HL-60 (cell line): ENCODE results near the gene RFC2.
A peak's percentile ranks its signal among the peaks of the same experiment; 100 is the strongest.

Source experiments
- DNase-seq, 2 experiments: peaks; one replicate each; pipeline ENCODE4 v3.0.0-alpha.2; 2010 to 2020; ENCODE audit warnings: low read depth in 1 of 2, low spot score in 1 of 2
- H3K27ac ChIP-seq: fragments of 250-450 bp; sonication (Bioruptor Pico); replicated peaks from 2 replicates; pipeline ENCODE4 v1.5.1; 2020; ENCODE audit warnings: mild to moderate bottlenecking, moderate library complexity
- H3K27me3 ChIP-seq: fragments of 250-450 bp; sonication (Bioruptor Pico); 2 replicates; pipeline ENCODE4 v1.5.1; 2021; ENCODE audit warnings: mild to moderate bottlenecking, moderate library complexity; ENCODE audit not compliant: insufficient read depth, poor library complexity, severe bottlenecking
- H3K4me3 ChIP-seq: replicated peaks from 2 replicates; pipeline ENCODE4 v1.5.1; 2011; ENCODE audit warnings: mild to moderate bottlenecking, control low read depth, low read length; ENCODE audit not compliant: insufficient read depth
- CTCF ChIP-seq: IDR thresholded peaks from one replicate; pipeline ENCODE4 v1.5.1; 2011; ENCODE audit warnings: low read length, control low read depth, inconsistent platforms; ENCODE audit not compliant: insufficient read depth
- GABPA ChIP-seq: IDR thresholded peaks from 2 replicates; pipeline ENCODE4 v1.6.1; 2012; ENCODE audit warnings: low read depth
- POLR2AphosphoS5 ChIP-seq: IDR thresholded peaks from 2 replicates; pipeline ENCODE4 v1.6.1; 2012; ENCODE audit warnings: low read depth
- REST ChIP-seq: IDR thresholded peaks from 2 replicates; pipeline ENCODE4 v1.6.1; 2012; ENCODE audit warnings: low read depth; ENCODE audit not compliant: insufficient replicate concordance
- SPI1 ChIP-seq: IDR thresholded peaks from 2 replicates; pipeline ENCODE4 v1.6.1; 2012; ENCODE audit warnings: low read depth, mild to moderate bottlenecking, borderline replicate concordance

RFC2 gene

DNA sequence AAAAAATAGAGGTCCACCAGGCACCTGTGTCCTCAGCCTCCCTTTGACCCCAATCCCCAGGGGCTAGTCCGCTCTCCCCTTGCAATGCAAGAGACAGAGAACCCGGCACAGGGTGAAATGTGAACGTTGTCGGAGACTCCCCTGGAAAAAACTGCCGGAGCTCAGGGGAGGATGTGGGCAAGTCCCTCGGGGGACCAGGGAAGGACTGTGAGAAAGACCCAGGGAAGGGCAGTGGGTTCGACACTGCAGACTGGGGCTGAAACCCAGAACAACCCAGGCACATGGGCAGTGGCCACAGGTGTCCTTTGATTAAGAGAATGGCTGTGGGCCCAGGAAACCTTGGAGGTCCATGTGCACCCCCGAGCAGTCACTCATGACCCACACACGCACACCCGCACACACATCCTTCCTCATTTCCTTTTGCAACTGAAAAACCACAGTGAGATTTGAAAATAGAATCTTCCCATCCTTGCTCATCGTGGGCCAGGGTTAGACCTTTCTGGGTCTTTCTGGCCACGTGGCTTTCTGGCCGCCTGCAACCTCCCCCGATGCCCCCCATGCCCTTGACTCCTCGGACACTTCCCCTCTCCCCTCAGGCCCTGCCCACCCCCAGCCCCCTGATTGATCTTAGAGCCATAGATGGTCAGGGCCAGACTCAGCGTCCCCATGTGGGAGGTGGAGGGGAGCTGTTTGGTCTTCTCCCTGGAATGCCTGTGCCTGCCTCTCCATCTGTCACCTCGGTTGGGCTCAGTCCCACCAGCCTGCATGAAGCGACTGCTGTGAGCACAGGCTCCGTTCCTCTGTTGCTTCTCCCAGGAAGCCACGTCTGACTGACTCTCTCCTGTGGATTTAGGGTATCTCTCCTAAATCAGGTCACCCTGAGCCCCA is 36.5 kb downstream of the RFC2 start:
- H3K27me3 ChIP-seq, result no peaks in the 10 kb centered on the region
- DNase-seq, result peak in 1 of 2 experiments; percentile 94
- no peak overlapping the region for H3K4me3 ChIP-seq
- TF ChIP-seq POLR2AphosphoS5, result peak; percentile 96
- peak; percentile 66; the same call in 1 of the 2 replicates for TF ChIP-seq SPI1
- TF ChIP-seq REST, result peak; percentile 36
- TF ChIP-seq CTCF, result no peak
- TF ChIP-seq GABPA, result peak; percentile 62
- H3K27ac ChIP-seq, result peak overlapping the region; percentile 91

- Histone ChIP-seq H3K4me3 (no peak overlapping the region), H3K27me3 (no peaks in the 10 kb centered on the region), H3K27ac (peak overlapping the region; percentile 91)
- TF ChIP-seq REST (no peak), SPI1 (no peak)
- peak in 1 of 2 experiments; percentile 71 for DNase-seq
These were observed 37.8 kb downstream of the RFC2 start for GRCh38 chr7:74216361-74216761.

DNA sequence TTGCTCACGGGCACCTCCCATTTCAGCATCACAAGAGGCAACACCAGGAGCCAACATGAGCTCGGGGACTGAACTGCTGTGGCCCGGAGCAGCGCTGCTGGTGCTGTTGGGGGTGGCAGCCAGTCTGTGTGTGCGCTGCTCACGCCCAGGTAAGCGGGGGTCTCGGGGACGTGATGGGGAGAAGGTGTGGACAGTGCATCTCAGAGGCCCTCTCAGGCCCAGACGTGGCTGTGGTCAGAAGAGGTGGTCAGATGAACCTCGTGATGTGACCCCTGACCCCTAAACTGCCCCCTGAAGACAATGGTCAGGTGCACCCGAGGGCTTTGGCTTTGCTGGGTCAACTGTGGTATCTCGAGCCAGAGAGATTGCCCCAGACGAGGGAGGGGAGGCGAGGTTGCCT is 38.3 kb downstream of the RFC2 start:
- Histone ChIP-seq H3K27me3 (no peaks in the 10 kb centered on the region), H3K27ac (peak overlapping the region; percentile 91), H3K4me3 (no peak overlapping the region)
- no peak; the same call in 1 of the 2 replicates for TF ChIP-seq POLR2AphosphoS5
- TF ChIP-seq CTCF, result no peak
- no peak for TF ChIP-seq REST
- no peak for TF ChIP-seq SPI1
- no peak for TF ChIP-seq GABPA
- DNase-seq, result no peak
